GM12872 (cell line): ENCODE results near the gene MYLK.

Experiments used
- TF ChIP-seq, protein P1 (sequence below): IDR thresholded peaks from 3 replicates; pipeline ENCODE4 v1.5.1; 2011; ENCODE audit warnings: low read depth, mild to moderate bottlenecking, low read length, moderate library complexity; ENCODE audit not compliant: insufficient read depth

The MYLK gene

DNA sequence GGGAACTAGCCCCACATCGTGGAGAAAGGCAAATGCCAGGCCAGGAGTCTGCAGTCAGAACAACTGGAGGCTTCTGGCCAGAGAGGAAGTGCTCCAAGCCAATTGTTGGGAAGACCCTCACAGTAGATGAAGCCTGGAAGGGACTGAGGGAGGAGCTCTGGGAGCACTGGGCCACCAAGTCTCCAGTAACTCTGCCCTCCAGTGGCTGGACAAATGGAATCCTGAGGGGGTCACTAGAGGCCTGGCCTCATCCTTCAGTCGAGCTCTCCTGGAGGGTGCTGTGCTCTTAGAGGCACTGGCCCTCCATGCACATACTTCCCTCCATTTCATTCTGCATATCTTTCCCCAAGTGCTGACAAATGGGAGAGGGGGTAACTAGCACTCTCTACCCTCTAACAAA lies 103.0 kb downstream of the MYLK start:
- TF ChIP-seq, protein P1, sequence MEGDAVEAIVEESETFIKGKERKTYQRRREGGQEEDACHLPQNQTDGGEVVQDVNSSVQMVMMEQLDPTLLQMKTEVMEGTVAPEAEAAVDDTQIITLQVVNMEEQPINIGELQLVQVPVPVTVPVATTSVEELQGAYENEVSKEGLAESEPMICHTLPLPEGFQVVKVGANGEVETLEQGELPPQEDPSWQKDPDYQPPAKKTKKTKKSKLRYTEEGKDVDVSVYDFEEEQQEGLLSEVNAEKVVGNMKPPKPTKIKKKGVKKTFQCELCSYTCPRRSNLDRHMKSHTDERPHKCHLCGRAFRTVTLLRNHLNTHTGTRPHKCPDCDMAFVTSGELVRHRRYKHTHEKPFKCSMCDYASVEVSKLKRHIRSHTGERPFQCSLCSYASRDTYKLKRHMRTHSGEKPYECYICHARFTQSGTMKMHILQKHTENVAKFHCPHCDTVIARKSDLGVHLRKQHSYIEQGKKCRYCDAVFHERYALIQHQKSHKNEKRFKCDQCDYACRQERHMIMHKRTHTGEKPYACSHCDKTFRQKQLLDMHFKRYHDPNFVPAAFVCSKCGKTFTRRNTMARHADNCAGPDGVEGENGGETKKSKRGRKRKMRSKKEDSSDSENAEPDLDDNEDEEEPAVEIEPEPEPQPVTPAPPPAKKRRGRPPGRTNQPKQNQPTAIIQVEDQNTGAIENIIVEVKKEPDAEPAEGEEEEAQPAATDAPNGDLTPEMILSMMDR = no peak

DNA sequence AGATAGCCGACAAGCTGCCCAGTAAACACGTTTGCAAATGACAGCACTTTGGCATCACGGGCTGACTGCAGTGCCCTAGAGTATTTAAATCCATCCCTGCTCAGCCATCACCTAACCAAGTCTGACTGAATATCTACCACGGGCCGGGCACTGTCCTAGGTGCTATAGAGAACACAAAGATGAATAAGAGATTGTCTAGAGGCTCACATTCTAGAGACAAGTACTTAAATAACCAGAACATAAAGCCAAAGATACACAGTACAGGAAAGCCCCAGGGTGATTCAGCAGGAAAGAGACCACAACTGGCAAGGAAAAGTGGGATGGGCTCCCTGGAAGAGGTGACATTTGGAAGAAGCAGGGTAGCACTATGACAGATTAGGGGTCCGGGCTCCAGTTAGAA lies 103.5 kb downstream of the MYLK start:
- TF ChIP-seq, protein P1 = no peak

DNA sequence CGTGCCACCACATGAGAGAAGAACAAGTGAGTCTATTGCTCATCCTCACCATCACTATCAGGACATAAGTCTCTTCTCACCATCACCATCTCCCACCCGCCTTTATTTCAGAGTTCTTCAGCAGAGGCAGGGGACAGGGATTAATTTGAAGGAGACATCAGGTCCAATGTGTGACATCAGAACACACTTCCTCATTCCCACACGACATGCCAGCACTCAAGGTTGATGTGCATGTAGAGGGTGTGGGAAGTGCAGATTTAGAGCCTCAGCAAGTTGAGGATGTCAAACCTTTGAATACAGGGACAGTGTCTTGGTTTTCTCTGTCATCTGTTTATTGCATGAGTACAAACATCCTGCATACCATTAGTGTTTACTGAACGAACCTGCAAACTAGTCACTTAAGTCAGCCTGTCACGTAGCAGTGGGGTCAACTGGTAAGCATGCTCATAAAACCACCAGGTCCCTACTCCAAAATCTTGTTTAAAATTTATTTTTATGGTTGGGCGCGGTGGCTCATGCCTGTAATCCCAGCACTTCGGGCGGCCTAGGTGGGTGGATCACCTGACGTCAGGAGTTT lies 104.4 kb downstream of the MYLK start:
- TF ChIP-seq, protein P1 = no peak

DNA sequence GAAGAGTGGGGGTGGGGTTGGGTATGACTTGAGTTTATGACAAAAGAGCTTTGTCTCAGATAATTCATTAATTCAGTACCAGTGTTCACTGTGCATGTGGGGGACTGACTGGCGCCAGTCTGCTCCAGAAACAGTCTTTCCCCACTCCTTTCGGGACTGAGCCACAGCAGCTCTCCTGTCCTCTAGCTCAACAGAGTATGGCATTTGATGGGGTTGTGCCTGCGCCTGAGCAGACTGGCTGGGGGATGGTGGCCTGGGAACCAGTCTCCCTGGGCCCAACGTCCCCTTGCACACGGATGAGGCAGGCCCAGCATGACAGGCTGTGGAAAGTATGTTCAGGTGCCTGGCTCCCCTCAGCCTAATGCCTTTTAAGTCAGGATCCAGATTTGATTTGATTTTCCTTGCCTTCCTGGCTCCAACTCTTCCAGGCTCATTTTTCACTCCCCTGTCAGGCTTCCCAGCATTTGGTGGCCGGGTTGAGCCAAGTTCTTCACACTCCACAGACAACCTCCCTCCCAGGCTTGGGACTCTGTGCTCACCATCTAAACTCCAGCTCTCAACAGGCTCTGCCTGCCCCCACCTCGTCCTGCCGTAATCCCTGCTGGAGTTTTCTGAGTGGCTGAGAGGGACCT lies 105.0 kb downstream of the MYLK start:
- TF ChIP-seq, protein P1 = no peak

DNA sequence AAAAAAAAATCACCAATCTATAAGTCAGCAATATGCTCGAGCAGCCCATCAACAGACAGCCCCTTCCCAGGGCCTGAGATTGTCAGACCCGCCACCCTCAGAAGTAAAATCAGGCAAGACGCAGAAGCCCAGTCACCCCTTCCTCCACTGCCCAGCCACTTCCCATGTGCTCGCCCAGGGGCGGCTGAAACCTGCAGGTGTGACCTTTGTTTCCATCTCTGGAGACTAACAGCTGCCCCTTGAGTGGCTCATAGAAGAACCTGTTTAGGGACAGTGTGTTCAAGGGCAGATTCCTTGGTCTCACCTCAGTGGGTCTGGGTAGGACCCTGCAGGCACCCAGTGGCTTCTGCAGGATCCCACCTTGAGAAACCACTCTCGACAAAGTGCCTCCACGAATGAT lies 105.6 kb downstream of the MYLK start:
- TF ChIP-seq, protein P1 = no peak

DNA sequence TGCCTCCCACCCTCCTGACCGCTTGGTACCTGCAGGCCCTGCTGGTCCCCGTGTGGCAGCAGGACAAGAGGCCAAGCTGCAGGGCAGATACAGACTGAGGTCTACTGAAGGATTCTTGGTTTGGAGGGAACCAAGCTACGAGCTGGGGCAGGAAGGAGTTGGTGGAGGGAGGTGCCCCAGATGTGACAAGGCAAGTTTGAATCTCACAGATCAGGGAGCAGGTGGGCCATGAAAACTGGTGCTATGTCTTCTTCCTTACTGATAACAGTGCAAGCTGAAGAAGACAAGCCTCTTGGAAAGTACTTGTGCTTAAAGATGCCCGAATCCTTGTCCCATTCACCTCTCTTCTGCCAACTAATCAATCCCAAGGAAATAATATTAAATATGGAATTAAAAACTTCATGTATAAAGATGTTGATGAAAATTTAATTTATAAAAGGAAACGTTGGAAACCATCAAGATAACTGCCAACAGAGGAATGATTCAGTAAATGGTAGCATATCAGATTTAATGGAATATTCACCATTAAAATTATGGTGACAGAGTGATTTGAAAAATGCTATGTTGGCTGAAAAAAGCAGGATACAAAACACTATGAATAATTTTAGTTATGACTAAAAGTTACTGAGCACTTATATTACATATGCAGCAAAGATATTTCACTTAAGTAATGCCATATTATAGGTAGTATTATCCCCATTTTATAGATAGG lies 107.9 kb downstream of the MYLK start:
- TF ChIP-seq, protein P1 = no peak

DNA sequence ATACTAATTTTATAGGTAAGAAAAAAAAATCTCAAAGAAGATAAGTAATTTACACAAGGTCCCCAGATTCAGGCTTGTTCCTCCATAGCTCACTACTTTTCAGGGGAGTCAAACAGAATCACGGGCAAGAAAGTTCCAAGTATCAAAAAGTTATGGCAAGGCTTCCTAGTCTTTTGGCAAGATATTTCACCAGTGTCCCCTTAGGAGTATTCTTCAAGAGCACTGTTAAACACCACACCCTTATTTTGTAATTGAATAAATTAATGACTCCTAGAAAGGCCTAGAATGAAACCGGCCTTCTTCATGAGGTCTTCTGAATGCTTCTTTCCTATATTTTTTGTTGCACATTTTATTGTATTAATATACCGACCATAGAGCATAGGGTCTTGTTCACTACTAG lies 109.7 kb downstream of the MYLK start:
- TF ChIP-seq, protein P1 = no peak
